ENCODE measurements around the gene DMBT1.

DNA sequence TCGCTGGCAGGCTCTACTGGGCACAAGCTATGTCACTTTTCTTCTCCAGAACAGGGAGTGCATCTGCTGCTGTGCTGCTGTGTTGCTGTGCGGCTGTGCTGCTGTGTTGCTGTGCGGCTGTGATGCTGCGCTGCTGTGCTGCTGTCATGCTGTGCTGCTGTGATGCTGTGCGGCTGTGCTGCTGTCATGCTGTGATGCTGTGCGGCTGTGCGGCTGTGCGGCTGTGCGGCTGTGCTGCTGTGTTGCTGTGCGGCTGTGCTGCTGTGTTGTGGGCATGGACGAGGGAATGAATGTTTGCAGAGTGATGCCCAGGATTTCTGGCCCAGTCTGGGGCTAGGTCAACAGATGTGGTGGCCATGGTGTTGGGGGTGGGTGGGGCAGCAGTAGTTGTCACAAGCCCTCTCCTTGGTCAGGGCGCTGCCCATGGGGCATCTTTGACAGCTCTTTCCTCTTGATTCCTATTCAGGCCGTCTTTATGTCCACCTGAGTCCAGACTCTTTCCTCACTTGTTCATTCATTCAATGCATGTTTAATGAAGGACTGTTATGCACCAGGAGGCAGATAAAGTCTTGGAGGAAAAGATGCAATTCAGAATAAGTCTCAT, 83.5 kb downstream of the DMBT1 start:
- TF ChIP-seq CTCF (IDR thresholded peaks at IDR 0.05; ENCODE audit: low read depth, low read length), result no peak
- no peak for TF ChIP-seq EZH2phosphoT487 (IDR thresholded peaks at IDR 0.05; ENCODE audit: low read depth)

Measured in OCI-LY3 (cell line).